ENCODE data around the gene FRMPD1.

FRMPD1 gene

DNA sequence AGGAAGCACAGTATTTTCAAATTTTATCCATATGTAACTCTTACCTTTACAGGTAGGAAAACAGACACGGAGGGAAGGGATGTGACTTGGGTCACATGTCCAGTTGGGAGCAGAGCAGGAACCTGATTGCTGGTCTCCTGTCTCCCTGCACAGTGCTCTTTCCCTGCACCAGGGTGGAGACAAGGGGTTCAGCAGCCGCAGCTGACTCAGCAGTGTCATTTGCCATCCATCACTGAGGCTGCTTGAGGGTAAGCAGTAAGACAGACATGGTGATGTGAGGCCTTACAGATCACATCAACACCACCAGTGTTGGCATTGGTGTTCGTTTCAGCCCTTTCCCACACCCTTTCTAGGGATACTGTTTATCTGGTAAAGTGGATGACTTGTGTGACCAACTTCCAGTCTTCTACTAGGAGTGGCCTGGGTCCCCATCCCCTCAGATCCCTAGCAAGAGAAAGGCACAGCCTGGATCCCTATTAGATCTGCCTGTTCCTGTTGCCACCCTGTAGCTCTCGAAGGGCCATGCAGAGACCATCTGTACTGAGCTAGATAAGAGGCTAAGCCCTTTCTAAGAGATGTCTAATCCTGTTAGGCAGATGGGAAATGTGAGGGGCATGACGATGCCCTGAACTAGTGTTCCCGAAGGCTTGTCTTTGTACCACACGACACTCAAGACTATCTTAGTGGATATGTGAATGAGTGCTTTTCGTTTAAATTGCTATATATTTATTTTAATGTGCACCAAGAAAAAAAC is 29.1 kb downstream of the FRMPD1 start:
- DNase-seq = no peak

DNA sequence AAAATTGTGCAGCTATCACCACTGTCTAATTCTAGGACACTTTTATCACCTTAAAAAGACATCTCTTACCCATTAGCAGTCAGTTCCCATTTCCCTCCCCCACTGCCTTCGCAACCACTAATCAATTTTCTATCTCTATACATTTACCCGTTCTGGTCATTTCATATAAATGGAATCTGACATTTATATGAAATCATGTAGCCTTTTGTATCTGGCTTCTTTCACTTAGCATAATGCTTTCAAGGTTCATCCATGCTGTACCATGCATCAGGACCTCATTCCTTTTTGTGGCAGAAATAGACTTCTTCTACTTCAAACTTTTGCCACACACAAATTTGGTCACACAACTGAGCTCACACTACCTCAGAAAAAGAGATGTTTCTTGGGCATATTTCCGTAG is 32.2 kb downstream of the FRMPD1 start:
- no peak for DNase-seq

DNA sequence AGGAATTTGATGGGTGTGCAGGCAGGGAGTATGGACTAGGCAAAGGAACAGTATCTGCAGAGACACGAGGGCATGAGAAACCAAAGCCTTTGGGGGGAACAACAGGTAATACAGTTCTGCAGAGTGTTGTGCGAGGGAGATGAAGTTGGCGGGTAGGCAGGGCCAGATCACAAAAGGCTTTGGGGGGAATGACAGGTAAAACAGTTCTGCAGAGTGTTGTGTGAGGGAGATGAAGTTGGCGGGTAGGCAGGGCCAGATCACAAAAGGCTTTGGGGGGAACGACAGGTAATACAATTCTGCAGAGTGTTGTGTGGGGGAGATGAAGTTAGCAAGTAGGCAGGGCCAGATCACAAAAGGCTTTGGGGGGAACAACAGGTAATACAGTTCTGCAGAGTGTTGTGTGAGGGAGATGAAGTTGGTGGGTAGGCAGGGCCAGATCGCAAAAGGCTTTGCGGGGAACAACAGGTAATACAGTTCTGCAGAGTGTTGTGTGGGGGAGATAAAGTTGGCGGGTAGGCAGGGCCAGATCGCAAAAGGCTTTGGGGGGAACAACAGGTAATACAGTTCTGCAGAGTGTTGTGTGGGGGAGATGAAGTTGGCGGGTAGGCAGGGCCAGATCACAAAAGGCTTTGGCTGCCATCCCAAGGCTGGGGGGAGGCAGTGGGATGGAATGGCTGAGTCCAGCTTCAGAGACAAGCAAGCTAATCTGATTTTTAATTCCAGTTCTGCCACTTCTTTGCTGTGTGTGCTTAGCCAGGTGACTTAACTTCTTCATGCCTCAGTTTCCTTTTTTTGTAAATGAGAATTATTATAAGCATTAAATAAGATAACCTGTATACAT is 33.0 kb downstream of the FRMPD1 start:
- DNase-seq = no peak

DNA sequence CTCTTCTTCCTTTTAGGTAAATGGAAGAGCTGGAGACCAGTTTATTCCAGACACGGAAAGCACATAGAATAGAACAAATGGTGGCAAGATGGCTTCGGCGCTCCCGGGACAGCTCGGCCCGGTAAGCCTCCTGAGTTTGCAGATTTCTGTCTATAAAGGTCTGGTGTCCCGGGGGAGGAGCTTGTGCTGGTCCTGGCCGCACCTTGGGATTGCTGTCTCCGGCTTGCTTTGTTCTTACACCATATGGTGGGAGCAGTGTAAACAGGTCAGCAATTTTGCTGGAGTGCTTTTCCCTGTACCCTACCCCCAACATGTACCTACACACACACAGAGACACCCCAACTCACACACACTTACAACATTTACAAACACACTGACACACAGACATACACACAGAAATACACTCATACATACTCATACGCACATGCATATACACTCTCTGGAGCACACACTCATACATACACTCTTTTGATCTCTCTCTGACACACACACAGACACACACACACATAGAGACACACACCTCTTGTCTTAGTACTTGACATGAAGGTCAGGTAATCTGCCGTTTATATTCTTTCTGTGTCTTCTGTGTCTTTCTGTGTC is 42.0 kb downstream of the FRMPD1 start:
- no peak for DNase-seq

DNA sequence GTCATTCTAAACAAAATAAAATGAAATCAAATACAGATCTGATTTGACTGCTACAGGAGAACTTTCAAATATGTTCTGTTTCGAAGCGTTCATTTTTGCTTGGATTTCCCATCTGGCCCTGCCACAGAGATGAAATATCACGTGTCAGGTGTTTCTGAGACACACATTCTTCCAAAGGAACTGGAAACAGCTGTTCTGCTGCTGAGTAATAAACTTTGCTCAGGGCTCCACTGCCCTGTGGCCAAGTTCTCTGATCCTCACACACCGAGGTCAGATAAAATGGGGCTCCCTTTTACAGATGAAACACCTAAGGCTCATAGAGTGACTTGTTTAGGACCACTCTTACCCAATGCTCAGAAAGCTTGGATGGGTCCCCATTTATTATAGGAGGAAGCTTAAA is 42.5 kb downstream of the FRMPD1 start:
- no peak for DNase-seq

DNA sequence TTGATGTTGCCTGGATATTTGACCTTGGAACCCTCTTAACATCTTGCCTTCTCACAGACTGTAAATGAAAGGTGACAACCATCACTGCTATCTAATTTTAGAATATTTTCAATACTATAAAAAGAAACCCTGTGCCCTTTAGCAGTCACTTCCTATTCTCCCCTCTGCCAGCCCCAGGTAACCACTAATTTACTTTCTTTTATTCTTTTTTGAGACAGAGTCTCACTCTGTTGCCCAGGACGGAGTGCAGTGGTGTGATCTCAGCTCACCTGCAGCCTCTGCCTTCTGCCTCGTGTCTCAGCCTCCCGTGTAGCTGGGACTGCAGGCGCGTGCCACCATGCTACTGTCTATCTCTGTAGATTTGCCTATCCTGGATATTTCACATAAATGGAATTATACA is 43.6 kb downstream of the FRMPD1 start:
- no peak for DNase-seq

DNA sequence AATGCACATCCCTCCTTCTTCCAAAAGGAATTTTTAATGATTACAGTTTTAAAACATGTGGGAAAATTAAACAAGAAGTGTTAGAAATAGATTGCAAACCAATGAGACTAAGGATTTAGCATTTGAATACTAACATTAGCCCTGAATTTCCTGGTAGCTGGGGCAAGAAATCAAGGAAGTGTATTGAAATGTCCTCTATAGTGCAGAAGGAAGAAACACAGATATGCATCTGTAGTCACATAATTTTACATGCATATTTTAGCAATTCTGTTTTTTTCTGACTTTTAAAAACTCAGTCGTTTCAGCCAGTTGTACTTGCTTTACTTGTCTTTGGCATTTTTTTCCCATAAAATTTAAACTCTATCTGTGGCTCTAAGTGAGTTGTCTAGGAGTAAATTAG is 45.8 kb downstream of the FRMPD1 start:
- no peak for DNase-seq

DNA sequence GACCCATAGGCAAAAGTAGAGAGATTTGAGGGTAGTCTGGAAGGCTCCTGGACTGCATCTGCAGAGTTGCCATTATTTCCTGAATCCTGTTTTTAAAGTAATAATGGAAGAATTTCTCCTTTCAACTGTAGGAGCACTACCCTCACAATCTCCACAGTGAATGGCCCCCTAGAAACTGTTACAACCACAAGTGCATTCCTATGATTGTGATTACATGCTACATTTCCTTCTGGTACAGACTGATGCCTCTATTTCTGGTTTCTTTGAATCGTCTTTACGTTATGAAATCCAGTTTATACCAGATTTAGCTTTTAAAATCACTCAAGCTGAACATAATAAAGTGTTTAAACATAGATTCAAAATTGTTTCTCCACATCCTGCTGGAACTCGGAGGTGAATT is 49.4 kb downstream of the FRMPD1 start:
- DNase-seq = no peak

DNA sequence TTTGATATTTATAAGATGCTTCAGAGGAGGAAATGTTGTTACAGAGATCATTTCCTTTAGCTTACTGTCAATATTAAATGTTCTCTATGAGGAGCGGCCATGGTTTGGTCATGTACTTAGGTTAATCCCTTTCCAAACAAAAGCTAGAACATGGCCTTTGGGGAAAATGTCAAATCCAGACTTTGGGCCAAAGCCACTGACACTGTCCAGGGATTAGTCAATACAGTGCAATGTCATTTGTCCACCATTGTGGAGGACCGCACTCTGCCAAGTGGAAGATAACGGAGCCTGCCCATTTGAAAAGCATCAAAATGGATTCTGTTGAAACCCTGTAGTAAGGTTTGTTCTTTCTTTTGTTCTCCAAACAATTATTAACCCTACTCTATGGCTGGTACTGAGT is 50.1 kb downstream of the FRMPD1 start:
- peak; percentile 5 to 10 for DNase-seq

DNA sequence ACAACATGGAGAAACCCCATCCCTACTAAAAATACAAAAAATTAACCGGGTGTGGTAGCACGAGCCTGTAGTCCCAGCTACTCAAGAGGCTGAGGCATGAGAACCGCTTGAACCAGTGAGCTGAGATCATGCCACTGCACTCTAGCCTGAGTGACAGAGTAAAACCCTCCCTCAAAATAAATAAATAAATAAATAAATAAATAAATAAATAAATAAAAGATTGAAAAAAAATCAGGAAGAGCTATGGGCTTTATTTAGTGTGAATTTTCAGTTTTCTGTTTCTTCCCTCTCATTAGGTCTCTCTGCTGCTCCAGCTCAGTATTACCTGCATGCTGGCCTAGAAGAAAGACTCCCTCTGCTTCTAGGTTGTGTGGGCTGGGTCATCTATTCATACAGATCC is 55.0 kb downstream of the FRMPD1 start:
- no peak for DNase-seq

DNA sequence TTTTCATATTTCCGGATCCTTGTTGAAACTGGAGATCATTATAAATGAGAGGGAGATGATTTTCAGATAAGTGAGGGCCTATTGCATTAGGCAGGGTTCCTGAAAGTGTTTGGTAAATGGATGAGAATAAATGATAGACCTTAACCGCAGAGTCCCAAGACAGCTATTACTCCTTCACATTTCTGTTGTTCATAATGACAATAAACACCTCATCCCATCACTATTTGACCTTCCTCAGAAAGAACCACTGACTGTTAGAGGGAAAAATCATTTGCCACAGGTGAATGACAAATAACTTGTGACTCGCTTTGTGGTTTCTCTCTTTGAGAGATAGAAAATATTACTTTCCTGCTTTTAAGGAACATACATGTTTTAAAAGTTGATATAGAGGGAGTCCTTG is 55.5 kb downstream of the FRMPD1 start:
- DNase-seq = no peak

DNA sequence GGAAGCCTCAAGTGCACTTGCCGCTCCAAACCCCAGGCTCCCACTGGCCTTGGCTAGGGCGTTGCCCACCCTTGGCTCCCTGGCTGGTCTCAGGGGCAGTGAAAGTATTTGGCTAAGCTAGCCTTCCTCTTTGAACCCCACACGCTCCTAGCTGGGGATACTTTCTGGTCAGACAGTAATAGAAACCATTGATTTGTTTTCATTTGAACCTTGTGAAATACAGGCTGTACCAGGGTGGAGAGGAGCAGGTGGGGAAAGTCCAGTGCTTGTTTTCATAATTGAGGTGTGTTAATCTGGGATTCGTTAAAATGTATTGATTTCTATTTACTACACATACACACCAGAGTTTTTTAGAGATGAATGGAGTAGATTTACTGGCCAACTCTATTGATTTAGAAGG is 57.0 kb downstream of the FRMPD1 start:
- DNase-seq = no peak

DNA sequence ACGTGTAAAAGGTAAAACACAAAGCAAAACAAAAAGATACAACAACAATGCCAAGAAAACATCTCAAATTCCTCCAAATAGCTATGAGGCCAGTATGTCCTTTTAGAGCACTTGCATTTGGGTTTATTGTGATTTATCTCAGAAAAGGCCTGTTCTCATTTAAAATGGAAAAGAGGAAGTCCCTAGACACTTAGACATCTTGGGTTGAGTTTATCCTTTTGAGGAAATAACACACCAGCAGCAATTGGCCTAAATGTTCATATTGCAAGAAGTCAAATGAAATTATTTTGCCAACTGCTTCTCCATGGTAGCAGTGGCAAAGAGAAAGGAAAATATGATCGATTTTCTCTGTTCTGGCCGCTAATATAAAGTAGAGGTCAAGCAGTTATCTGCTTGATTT is 59.3 kb downstream of the FRMPD1 start:
- no peak for DNase-seq

DNA sequence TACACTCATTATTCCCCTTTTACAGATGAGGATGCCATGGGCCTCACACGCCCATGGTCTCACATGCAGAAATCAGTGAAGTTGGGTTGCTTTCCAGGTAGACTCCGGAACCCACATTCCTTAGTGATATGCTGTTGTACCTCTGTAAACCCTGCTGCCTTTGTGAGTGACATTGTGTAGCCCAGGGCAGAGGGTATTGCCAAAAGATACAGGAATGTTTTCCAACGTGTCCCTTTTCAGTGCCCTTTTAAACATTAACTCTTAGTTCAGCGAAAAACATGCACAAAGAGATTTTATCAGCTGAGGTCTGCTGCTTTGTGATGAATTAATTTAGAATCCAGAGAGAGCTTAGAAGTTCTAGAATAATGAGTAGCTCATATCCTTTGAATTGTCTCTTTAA is 64.5 kb downstream of the FRMPD1 start:
- no peak for DNase-seq

DNA sequence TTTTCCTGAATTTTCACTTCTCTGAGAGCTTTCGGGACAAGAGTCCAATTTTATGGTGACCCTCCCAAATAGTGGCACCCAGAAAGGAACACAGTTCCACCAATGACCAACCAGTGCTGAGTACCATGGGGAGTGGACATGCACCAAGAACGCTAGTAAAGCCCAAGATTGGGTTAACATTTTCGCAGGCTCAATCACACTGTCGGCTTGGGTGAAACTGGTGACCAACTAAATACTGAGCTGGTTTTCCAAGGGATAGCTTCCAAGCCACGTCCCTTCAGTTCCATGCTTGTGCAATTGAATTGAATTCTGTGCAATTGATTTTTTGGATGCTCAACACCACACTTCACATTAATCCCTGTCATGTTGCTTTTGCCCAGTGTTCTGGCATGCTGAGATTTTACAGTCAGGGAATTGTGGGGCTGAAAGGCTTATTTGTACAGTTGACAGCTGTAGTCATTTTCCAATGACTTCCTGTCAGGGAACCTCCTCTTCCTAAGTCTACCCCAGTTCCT is 65.3 kb downstream of the FRMPD1 start:
- no peak for DNase-seq

DNA sequence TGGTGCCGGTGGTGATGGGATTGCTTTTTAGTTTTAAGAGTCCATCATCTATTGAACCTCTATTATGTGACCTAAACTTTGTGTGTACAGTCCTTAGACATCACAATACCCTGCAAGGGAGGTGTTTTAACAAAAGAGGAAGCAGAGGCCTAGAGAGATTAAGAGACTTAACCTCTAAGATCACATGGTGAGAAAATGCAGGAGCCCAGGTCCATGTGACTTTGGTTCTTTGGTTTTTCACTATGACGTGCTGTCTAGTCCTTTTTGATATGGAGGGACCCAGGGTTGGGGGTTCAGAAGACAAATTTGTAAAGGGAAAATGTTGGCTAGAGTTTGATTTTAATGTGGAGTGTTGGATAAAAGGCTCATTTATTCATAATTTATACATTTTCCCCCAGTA is 68.8 kb downstream of the FRMPD1 start:
- DNase-seq = no peak

DNA sequence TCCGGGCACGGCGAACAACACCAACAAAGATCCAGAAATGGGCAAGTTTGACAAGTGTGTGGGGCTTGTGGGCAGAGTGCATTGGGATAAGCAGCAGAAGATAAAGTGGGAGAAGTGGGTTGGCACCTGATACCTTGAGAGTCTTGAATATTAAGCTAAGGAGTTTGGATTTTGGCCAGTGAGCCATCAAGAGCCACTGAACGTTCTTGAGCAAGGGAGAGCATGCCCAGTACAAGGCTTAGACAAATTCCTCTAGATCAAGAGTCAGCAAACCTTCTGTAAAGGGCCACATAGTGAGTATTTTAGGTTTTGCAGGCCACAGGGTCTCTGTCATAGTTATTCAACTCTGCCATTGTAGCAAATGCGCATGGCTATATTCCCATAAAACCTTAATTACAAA is 76.3 kb downstream of the FRMPD1 start:
- no peak for DNase-seq

DNA sequence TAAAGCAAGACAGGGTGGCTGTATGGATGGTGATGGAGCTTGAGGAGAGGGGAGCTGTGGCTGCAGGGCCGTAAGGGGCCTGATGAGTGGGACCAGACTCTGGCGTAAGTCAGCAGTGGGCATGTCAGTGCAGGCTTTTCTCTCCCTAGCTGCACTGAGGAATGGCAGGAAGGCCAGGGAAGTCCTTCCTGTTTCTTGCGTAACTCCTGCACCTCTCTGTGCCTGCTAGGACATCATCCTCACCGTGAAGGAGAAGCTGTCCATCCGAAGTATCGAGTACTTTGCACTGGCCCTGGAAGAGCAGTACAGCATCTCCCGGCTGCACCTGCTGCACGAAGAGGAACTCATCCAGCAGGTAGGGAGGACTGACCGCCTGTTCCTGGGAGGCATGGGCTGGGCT is 78.7 kb downstream of the FRMPD1 start:
- DNase-seq = no peak

DNA sequence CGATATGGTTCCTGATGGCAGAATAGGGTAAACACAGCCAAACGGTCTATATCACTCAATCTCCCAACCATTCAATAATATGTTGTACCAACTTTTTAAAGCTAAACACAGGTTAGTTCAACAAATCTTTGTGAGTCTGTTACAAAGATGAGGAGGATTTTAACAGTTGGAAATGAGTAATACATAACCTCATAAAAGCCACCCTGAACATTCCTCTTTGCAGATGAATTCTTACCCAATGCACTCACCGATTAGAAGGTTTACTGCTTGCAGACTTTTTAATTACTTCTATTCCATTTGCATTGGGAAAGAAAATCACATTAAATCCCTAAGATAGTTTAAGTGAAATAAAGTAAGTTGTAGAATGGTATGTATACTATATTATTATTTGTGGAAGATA is 79.5 kb downstream of the FRMPD1 start:
- no peak for DNase-seq

DNA sequence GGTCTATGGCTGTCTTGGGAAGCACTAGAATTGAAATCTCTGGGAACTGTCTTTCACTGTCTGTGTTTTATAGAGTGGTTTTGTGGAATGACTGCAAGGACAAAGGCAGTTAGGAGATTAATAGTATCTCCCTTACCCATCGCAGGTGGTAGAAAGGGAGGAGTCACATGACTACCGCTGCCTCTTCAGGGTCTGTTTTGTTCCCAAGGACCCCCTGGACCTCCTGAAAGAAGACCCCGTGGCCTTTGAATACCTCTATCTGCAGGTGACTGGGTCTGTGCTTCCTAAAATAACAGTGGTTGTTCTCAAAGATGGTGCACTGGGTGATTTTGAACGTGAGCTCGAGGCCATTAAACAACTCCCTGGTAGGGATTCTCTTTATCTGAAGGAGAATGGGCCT is 80.1 kb downstream of the FRMPD1 start:
- DNase-seq = no peak

DNA sequence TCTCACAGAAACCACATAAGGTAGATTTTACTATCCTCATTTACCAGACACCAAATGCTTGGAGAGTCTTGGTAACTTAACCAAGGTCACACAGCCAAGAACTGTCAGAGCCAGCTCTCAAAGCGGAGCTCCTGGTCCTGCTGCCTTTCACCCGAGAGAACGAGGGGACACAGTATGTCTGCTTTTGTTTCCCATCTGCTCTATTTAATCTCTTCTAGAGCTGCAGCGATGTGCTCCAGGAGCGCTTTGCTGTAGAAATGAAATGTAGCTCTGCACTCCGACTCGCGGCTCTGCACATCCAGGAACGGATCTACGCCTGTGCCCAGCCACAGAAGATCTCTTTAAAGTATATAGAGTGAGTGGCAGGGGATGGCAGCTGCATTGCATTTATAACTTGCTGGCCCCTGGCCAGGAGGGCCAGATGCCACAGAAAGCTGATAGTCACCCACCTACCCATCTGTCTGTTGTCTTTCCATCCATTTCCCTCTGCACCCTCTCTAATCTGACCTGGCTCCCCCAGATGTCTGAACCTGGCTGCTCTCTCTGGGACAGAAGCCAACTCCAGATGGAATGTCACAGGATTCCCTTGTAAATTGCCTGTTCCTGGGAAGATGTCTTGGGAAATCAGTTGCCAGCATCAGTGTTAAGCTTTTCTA is 81.5 kb downstream of the FRMPD1 start:
- no peak for DNase-seq

DNA sequence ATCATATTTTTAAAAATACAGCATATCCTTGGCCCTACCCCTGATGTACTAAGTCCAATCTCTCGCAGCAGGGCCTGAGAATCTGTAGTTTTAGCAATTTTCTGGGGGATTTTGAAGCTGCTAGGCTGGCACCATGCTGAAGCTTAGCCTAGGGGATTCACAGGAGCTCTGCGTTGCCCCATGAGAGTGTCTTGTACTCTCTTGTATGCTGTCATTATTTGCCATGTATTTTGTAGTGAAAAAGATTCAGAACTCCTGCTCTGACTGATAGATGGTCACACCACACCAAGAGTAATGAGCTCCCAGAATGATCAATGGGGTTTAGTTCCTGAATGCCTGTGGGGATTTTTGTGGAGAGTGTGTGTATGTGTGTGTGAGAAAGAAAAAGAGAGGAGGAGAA is 82.2 kb downstream of the FRMPD1 start:
- DNase-seq = no peak

DNA sequence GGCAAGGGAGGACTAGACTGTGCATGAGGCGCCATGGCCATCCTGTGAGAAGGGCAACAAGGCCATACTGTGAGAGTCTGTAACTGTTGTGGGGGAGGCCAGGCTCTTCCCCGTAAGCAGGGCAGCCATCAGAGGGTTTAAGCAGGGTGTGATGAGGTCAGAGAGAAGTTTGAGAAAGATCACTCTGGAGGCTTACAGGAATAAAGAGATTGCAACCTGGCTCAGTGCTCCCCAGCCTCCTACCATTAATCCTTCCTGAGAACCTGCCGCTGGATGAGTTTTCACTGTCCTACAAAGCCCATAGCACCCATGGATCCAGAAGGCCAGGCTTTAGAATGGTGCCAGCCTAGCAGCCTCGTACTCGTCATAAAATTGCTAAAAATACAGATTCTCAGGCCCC is 88.5 kb downstream of the FRMPD1 start:
- DNase-seq = no peak
